PC-3 (cell line): ENCODE data around the gene ENHO.

Experiments used
- EZH2 ChIP-seq: fragments of 300-600 bp; sonication (generic); IDR thresholded peaks from one replicate; pipeline ENCODE4 v1.6.1; 2017; ENCODE audit warnings: antibody characterized with exemption, mild to moderate bottlenecking, low read length; ENCODE audit not compliant: unreplicated experiment
- TF ChIP-seq, protein P1 (sequence below): fragments of 300-600 bp; sonication (generic); conservative IDR thresholded peaks from 2 replicates; pipeline ENCODE4 v1.5.1; 2017; ENCODE audit warnings: antibody characterized with exemption, low read depth, mild to moderate bottlenecking, low read length

DNA sequence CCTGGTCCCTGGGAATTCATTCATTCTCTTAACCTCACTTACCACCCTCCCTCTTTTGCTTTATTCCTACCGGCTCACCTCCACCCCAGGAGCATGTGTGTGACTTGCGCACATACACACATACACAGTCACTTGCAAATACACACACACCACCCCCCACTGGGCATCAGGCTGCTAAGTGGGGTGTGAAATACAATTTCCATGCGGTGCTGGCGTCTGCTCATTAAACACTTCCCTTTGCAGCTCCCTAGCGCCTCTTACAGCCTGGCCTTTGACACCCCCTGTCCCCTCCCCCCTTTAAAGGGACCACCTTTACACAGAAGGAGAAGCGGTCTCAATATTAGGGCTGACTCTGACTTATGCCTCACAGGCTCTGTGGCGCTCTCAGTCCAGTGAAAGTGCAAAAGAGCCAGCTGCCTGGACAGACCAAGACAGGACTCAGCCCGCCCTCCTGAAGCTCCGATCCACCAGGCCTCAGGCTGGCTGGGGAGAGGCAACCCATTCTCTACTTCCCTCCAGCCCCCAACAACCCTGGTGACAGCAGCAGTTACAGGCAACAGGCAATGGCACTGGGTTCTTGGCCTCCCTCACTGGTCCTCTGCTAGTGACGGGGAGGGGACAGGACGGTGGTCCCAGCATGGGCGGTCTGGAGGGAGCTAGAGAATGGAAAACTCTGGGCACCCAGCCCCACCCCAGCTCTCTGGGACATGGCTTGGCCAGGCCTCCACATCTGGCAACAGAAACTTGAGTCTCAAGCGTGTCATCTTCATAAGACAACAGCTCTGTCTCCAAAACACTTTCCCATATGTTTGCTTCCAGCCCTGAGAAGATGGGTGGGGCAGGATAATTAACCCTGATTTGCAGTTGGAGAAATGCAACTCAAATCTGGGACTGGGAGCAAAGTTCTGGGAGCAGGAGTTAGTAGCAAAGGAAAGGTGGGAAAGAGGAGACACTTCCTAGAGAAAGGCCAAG lies 12.0 kb downstream of the ENHO start:
- TF ChIP-seq, protein P1, sequence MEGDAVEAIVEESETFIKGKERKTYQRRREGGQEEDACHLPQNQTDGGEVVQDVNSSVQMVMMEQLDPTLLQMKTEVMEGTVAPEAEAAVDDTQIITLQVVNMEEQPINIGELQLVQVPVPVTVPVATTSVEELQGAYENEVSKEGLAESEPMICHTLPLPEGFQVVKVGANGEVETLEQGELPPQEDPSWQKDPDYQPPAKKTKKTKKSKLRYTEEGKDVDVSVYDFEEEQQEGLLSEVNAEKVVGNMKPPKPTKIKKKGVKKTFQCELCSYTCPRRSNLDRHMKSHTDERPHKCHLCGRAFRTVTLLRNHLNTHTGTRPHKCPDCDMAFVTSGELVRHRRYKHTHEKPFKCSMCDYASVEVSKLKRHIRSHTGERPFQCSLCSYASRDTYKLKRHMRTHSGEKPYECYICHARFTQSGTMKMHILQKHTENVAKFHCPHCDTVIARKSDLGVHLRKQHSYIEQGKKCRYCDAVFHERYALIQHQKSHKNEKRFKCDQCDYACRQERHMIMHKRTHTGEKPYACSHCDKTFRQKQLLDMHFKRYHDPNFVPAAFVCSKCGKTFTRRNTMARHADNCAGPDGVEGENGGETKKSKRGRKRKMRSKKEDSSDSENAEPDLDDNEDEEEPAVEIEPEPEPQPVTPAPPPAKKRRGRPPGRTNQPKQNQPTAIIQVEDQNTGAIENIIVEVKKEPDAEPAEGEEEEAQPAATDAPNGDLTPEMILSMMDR = no peak
- no peak for TF ChIP-seq EZH2
